DMS79 (cell line): Measurements from ENCODE around the gene PJVK.

Experiments used
- DNase-seq: peaks from one replicate; lab custom pipeline; 2025; lab: John Stamatoyannopoulos, UW

Gene PJVK

GRCh38 chr2:178482437-178482836 lies 31.3 kb downstream of the PJVK start:
- peak; percentile 3 for DNase-seq

GRCh38 chr2:178484245-178485041 lies 33.3 kb downstream of the PJVK start:
- DNase-seq, result peak; percentile 62

DNA sequence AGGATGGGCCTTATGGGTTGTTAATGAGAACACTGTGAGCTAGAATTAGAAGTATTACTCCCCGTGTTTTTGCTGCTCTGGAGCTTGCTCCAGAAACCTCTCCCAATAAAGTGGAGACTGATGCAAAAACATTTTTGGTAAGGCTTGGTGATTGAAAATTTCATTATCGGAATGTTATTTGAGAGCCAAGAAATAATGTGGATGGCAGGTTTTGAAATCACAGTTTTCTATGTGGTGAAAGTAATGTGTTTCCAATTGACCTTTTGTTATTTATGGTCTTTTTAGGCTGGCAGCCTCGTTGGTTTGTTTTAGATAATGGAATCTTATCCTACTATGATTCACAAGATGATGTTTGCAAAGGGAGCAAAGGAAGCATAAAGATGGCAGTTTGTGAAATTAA lies 34.2 kb downstream of the PJVK start:
- no peak for DNase-seq

- no peak for DNase-seq
Observed at GRCh38 chr2:178491612-178492011, 40.4 kb downstream of the PJVK start.

- no peak for DNase-seq
Observed at GRCh38 chr2:178496049-178496448, 44.9 kb downstream of the PJVK start.

DNA sequence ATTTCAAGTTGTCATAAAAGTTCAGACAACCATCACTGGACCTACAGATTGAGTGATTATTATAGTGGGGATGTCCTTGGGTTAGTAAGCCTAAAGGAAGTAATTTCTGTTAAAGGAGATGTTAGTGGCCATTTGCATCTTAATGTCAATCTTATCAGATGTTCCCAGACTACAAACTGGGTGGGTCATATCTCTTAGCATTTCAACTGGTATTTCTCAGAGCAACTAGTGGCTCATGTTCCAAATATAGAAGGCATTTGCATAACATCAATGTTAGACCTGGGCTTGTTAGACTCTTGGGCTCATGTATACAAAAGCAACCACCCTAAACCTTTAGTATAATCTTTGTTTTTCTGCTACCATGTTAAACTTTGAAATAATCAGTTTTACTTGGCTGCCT lies 47.0 kb downstream of the PJVK start:
- no peak for DNase-seq

DNA sequence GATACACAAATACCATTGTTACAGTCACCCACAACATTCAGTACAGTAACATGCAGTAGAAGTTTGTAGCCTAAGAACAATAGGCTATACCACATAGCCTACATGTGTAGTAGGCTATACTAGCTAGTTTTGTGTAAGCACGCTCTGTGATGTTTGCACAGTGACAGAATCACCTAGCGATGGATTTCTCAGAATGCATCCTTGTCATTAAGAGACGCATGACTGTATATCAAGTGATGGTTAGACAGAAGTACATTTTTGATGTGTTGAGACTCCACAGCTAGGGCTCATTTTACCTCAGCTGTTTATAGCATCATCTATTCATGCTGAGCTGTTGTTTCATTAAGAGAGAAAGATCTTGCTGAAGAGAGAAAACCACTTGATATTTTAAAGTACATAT lies 48.5 kb downstream of the PJVK start:
- no peak for DNase-seq

DNA sequence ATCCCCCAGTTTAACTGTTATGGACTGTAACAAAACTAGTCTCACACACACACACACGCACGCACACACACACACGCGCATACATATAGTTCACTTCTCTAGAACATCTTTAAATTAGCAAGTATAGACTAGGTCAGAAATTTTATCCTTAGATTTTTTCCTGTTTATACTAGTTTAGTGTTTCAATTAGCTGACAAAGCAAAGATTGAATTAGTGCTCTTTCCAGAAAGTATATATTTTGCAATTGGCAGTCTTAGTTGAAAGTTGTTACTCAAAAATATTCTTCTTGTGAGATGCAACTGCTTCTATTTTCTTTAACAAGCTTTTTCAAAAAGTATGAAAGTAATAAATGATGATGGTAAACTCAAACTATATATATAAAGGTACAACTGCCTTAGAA lies 51.6 kb downstream of the PJVK start:
- no peak for DNase-seq

GRCh38 chr2:178506101-178506500 lies 54.9 kb downstream of the PJVK start:
- no peak for DNase-seq

- DNase-seq, result no peak
Observed at GRCh38 chr2:178506524-178506923, 55.3 kb downstream of the PJVK start.

- no peak for DNase-seq
Observed at GRCh38 chr2:178506949-178507348, 55.8 kb downstream of the PJVK start.

GRCh38 chr2:178508646-178509045 lies 57.5 kb downstream of the PJVK start:
- no peak for DNase-seq

GRCh38 chr2:178510384-178510783 lies 59.2 kb downstream of the PJVK start:
- no peak for DNase-seq
